ENCODE data around the gene SCNN1G.

The SCNN1G gene

DNA sequence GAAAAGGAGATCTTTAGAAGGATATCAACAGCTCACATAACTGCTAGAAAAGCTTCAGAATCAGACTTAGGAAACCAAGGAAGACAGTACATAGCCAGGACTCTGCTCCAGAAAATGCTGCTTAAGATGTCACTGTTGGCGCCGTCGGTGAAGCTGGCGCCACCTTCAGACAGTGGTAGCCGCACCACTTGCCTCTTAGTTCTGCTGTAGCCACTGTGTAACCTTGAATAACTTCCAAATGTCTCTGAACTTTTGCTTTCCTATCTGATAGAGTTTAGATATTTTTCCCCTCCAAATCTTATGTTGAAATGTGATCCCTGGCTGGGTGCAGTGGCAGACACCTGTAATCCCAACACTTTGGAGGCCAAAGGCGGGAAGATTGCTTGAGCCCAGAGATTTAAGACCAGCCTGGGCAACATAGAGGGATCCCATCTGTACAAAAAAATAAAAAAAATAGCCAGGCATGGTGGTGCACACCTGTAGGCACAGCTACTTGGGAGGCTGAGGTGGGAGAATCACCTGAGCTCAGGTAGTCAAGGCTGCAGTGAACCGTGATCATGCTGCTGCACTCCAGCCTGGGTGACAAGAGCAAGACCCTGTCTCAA lies 27.0 kb upstream of the SCNN1G start:
- no peak for DNase-seq

DNA sequence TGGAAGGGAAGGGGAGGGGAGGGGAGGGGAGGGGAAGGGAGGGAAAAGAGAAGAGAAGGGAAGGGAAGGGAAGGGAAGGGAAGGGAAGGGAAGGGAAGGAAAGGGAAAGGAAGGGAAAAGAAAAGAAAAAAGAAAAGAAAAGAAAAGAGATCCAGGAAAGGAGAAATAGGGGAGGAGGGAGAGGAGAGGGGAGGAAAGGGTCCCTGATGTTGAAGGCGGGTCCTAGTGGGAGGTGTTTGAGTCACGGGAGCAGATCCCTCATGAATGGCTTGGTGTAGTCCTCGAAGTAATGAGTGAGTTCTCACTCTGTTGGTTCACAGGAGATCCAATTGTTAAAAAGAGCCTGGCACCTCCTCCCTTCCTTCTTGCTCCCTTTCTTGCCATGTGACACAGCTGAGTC lies 26.4 kb upstream of the SCNN1G start:
- DNase-seq, result no peak

DNA sequence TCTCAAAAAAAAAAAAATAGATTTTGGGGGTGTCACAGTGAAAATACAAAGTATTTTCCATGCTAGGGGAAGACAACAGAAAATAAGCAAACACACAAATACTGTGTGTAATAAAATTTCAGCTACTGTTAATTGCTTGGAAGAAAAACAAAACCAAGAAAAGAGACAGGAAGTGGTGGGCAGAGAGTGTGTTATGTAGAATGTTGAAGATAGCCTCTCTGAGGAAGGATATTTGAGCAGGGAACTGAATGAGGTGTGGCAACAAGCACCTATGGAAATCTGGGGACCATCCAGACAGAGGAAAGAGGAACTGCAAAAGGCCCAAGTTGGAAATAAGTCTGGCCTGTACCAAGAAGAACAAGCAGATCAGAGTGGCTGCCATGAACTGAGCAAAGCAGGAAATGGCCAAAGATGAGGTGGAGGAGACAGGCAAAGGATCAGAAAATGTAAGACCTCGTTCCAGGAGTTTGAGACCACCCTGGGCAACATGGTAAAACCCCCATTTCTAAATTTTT lies 25.5 kb upstream of the SCNN1G start:
- DNase-seq, result no peak

DNA sequence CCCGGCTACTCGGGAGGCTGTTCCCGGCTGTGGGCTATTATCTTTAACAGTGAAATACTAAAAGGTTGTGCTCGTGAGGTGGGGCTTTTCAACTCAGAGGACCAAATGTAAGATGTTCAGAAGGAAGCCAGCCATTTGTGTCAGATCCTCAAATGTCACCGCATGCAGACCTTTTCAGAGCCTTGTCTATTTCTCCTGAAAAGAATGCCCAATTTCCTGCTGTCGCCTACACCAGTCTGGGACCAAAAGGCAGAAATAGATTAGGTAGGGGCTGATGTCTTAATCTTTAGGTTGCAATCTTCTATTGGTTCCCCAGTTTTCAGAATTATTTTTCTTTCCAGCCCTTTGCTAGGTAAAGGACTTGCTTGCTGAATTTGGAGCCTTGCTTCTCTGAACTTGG lies 24.4 kb upstream of the SCNN1G start:
- no peak for DNase-seq

DNA sequence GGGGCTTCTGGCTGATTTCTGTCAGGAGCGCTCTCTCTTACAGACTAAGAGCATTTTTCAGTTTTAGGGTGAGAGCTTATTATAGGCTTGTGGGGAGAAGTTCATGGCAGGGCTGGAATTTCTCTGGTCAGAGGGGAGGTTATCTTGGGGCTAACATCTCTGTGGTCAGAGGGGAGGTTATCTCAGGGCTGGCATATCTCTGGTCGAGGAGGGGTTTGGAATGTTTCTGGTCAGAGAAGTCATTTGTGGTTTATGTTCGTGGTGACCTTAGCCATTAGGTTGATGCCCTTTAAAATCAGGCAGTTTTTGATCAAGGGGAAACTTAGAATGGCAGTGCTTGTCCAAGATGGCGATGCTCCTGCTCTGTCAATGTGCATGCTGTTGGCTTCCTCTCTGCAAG lies 22.5 kb upstream of the SCNN1G start:
- no peak for DNase-seq

DNA sequence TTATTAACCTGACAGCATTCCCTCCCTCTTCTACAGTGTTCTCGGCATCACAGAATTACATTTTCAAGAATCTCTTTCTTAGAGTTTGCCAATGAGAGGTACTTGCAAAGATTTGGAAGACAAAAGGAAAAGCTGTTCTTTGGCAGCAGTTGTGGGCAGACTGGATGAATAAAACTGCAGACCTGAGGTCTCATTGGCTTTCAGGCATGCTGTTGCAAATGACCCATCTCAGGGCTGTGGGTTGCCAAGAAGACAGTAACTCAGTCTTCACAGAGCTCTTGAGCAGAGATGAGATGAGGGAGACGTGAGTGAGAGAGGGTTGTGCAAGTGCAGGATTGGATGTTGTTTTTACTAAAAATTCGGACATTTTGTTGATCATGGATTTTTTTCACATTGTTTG lies 22.0 kb upstream of the SCNN1G start:
- DNase-seq, result no peak

DNA sequence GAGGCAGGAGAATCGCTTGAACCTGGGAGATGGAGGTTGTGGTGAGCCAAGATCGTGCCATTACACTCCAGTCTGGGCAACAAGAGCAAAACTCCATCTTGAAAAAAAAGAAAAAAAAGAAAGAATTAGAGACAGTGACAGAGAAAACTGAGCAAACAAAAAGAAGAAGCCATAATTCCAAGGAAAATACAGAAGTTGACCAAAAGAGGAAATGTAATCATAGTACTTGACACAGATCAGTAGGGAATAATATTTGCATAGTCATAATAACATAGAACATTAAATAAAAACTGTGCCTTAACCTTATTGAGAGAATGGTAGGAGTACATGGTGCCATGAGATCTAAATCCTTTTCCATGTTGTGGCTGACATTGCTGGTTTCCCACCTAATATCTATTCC lies 18.6 kb upstream of the SCNN1G start:
- no peak for DNase-seq

DNA sequence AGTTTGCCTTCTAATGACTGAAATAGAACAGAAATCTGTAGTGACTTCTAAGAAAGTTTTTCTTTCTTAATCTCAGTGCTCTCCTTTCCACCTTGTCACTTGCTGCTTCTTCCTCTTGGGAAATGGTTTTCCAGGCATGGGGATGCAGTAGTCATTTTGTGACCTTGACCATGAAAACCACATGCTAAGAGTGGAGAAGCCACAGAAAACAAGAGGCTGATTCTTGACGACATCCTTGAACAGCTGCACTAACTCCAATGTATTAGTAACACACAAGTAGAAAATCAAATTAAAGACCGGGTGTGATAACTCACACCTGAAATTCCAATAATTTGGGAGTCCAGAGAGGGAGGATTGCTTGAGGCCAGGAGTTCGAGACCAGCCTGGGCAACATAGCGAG lies 17.8 kb upstream of the SCNN1G start:
- no peak for DNase-seq

DNA sequence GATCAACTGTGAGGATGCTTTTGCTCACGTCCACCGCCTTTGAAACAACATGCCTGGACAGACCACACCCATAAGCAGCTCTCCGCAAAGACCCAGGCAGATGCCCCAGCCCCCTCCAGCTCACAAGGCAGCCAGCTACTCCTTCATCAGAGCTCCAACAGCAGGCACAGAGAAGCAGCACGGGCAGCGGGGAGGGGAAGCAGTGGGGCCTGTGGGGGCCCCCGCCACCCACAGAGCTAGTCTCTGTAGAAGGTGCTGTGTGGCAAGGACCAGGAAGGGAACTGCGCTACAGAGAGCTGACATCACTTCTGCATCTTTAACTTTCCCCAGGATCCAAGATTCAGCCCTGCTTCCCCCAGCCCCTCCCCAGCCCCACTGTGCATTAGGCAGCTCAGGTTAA lies 10.0 kb upstream of the SCNN1G start:
- no peak for DNase-seq

DNA sequence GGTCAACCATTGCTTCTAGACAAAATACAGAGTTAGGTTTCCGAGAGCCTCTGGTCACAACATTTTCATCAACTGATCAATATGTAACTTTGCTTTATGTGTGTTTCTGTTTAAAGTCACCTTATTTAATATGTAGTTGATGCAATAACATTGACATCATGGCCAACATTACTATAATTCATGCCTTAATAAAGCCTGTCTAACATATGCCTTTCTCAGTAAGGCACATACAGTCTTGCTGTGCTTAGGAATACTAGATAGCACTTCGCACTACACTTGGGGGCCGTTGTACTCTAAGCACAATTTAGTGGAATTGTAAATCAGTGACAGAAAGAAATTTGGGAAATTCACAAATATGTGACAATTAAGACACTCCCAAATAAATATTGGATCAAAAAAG lies 9.6 kb upstream of the SCNN1G start:
- no peak for DNase-seq

DNA sequence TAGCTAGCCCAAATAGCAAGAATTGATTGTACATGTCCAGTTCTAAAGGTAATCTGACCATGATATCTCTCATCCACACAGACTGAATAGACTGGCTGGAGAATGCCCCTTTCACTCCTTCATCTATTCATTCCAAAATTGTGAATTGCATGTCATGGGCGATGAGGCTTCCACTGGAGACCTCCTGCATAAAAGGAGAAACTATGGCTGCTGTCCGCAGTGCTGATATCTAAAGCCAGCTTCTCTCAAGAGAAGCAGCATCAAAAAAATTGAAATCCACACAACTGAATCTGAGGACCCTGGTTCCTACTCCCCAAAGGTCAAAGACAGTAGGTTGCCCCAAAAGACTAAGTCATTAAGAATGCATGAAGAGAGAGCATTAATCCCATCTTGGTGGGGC lies 7.9 kb upstream of the SCNN1G start:
- no peak for DNase-seq

DNA sequence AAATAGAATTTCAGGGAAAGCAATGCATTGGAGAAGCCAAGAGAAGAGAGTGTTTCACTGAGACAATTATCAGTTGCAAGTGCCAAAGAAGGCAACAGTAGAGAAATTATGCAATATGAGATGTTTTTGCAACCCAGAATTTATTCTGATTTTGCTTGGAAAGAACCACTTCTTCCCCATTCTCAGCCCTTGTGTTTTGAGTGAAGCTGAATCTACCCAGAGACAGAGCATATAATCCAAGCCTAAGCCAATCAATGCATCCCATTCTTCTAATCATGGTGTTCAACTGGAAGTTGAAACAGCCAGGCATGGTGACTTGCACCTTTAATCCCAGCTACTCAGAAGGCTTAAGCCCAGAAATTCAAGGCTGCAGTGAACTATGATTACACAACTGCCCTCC lies 6.9 kb upstream of the SCNN1G start:
- no peak for DNase-seq

DNA sequence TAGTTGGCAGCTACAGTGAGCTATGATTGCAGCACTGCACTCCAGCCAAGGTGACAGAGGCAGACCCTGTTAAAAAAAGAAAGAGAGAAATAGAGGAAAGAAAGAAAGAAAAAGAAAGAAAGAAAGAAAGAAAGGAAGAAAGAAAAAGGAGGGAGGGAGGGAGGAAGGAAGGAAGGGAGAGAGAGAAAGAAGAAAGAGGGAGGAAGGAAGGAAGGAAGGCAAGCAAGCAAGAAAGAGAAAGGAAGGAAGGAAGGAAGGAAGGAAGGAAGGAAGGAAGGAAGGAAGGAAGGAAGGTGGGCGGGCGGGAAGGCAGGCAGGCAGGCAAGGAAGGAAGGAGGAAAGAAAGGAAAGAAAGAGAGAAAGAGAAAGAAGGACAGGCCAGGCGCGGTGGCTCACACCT lies 1.0 kb upstream of the SCNN1G start:
- DNase-seq, result no peak

DNA sequence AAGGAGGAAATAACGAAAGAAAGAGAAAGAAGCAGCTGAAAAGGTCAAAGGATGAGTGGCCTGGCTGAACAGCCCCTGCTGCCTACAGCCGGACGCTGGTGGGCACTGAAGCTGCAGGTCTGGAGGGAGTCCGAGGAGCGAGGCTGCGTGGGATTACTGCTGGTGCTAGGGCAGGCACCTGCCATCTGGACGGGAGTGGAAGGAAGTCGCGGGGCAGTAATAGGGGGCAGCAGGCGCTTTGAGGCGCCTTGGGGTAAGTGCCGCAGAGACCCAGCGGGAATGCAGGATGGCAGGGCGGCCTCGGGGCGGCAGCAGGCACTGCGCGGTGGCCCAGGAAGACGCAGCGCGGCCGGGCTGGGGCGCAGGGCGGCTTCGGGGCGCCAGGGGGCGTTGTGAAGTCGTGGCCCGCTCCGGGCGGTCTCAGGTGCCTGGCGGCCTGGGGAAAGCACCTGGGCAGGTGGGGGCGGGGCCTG lies 303 bp upstream of the SCNN1G start:
- peak; percentile 38 for DNase-seq

DNA sequence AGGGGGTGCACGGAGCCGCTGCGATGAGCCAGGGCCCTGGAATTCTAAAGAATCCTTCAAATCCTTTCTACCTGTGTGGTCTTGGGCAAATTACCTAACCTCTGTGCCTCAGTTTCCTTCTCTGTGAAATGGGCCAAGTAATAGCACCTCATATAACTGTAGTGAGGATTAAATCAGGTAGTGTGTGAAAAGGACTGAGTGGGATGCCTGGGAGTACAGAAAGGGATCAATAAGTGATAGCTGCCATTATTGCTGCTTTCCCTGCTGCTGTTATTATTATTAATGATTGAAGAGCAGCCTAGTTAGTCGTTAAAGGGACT lies 958 bp downstream of the SCNN1G start:
- no peak for DNase-seq

DNA sequence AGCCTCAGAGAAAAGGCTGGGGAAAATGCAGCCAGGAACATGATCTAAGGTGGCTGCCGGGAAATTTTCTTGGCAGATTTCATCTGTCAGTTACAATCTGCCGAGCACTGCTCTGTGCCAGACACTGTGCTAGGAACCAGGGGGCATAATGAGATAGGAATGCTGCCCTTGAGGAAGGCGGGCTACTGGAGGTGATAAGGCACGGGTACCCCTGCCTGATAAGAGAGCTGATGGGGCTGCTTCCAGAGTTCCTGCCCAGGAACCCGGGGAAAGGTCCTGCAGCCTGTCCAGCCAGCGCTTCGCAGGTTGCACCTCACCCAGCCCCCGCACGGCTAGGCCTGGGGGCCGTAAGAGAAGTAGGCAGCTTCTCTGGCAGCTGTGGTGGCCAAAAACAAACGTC lies 3.1 kb downstream of the SCNN1G start:
- no peak for DNase-seq

DNA sequence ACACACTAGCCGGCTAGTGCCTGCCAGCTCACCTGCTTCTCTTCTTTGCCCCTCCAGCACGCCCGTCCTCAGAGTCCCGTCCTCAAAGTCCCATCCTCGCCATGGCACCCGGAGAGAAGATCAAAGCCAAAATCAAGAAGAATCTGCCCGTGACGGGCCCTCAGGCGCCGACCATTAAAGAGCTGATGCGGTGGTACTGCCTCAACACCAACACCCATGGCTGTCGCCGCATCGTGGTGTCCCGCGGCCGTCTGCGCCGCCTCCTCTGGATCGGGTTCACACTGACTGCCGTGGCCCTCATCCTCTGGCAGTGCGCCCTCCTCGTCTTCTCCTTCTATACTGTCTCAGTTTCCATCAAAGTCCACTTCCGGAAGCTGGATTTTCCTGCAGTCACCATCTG lies 3.6 kb downstream of the SCNN1G start:
- DNase-seq, result no peak

DNA sequence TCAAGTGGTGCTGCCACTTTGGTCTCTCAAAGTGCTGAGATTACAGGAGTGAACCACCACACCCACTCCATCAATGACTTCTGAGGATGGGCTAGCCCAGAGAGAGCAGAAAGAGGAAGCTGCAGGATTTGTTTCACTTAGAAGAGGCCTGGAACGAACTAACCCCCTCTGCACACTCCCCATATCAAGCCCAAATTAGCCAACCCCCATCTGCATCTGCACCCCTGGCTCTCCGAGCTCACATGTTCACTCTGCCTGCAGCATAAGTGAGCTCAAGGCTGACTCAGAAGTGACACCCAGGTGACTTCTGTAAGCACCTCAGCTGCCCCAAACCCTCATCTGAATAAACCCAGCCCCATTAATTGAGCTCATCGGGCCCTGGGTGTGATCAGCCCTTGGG lies 4.8 kb downstream of the SCNN1G start:
- DNase-seq, result no peak

DNA sequence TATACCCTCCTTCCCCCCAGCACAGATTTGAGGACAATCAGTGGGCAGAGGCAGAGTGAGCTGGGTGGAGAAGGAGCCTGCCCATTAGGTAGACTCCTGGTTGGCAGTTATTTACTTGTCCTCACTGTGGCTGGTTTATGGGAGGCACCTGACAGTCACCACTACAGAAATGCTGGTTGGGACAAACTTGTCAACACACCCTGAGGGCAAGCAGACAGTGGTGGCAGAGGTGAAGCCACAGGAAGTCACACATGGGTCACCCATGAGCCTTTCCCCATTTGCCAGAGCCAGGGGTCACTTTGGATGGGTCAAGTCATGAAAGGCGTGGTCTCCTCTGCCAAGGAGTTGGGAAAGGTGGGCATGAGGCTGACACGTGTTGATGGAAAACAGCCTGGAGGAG lies 6.4 kb downstream of the SCNN1G start:
- no peak for DNase-seq

DNA sequence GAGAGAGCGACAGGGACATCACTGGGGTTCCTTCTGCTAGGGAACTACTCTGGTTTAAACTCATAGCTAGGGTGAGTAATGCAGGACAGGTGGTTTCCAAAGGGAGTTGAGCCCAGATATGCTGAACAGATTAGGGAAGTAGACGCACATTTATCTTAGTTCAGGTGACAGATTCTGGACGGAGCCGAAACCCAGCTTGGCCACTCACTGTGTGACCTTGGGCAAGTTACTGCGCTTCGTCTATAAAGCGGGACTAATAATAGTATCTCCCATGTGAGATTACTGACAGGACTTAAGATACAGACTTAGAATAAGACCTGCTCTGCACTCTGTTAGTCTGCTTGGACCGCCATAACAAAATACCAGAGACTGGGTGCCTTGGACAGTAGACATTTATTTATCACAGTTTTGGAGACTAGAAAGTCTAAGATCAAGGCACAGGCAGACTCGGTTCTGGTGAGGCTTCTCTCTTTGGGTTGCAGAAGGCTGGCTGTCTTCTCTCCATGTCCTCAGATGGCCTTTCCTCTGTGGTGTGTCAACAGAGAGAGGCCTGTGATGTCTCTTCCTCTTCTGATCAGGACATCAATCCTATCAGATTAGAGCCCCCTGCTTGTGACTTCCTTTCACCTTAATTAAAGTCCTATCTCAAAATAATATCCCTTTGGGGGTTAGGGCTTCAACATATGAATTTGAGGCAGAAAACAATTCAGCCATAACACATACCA lies 12.1 kb downstream of the SCNN1G start:
- DNase-seq, result no peak

DNA sequence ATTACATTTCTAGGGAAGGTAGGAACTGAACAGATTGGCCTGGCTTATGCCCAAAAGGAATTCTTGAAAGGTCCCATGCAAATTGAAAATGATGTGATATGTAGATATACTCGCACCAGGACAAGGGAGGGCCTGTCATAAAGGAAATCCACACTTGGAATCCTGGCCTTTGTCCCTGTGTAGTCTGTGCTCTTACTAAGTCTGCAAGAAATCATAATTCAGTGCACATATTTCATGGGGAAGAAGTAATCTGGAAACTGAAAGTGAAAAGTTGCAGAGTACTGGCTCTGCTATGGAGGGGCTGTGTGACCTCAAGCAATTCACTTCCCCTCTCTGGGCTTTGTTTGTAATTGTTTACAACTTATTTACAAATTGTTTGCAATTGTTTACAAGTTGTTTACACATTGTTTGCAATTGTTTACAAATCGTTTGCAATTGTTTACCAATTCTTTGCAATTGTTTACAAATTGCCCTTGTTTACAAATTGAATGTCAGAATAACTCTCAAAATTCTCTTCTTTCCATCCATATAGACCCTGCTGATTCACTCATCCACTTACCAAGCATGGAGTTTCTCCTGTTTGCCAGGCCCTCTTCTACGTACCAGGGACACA lies 12.9 kb downstream of the SCNN1G start:
- DNase-seq, result no peak

DNA sequence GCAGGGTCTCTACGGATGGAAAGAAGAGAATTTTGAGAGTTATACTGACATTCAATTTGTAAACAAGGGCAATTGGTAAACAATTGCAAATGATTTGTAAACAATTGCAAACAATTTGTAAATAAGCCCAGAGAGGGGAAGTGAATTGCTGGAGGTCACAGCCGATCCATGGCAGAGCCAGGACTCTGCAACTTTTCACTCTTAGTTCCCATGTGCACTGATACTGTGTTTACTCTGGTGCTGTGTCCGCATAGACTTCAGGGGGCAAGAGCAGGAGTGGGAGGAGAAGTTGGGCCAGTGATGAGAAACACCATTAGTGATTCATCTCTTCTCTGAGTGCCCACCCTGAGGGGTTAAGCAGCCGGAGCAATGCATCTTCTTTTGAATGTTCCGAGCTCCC lies 14.0 kb downstream of the SCNN1G start:
- no peak for DNase-seq

DNA sequence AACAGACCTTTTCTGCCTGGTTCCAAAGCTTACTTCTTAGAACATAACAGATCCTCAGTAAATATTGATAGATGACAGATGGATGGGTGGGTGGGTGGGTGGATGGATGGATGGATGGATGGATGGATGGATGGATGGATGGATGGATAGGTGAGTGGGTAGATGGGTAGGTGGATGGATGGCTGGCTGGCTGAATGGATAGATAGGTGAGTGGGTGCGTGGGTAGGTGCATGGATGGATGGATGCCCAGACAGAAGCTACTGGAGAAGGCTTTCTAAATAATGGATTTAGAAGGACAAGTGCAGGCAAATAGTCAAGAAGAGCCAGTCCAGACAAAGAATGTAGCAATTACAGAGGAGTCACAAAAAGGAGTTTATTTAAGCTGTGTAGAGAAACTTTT lies 19.6 kb downstream of the SCNN1G start:
- DNase-seq, result no peak

DNA sequence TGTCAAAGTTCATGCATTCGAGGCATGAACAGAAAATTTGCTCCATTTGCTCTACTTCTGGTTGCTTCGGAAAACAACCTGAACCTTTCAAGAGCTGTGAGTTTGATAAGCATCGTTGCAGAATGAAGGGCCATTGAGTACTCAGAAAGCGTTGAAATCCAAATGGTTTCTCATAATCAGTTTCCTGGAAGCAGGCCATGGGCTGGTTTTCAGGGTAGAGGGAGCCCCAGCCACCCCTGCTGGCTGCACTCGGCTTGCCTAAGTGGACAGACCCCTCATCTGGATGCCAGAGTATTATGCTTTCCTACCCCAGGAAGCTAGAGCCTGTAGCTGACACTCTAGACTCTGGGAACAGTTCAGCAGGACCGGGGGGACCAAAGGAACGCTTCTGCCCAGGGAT lies 24.4 kb downstream of the SCNN1G start:
- DNase-seq, result no peak

DNA sequence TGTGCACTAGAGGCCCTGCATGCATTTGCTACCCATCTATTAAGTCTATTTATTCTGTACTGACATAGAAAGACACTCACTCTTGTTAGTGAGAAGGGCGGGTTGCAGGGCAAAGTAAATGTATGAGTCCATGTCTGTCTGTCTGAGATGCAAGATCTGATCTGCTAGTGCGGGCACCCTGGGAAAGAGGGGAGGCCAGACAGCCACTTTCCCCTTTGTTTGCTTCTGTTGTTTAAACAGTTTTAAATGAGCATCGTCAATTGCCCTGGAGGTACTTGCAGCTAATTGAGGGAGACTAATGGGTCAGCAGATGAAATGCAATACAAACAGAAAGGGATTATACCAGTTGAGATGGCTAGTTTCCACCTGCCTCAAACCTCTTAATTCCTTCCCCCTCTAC lies 24.9 kb downstream of the SCNN1G start:
- DNase-seq, result no peak

Measured in stimulated activated naive CD4-positive, alpha-beta T cell treated with Interleukin-2 at 50 U/mL for 16 hours (primary cell).